ENCODE data around the gene AMOTL2.

GRCh38 chr3:134342259-134342658, 32.0 kb downstream of the AMOTL2 start:
- TF ChIP-seq SIN3A (IDR thresholded peaks at IDR 0.05; ENCODE audit: borderline replicate concordance, insufficient read depth, low read length) (no peak), TAF1 (IDR thresholded peaks at IDR 0.05; ENCODE audit: borderline replicate concordance, insufficient read depth, low read length) (no peak)

All from PFSK-1 (cell line).